IMR-90 (cell line): ENCODE results near the gene SOWAHC. TPM values are rescaled to one million over a fixed set of nuclear protein-coding genes. Genes with fewer than 3 reads are reported as not detected.

Experiments used
- ATAC-seq: fragments of 200-7000 bp; cut with Tn5 transposase; 2 replicates; pipeline ENCODE4 v1.9.1; 2020; ENCODE audit warnings: low read depth, mild to moderate bottlenecking, moderate library complexity
- BruUV-seq: library from RNA; stranded (reverse); fragments of 400-500 nt; replicated peaks from 2 replicates; lab custom pipeline; 2021; lab: Mats Ljungman, UMichigan
- CTCF ChIA-PET: fragments of 300-600 bp; formaldehyde crosslinking; extraction: SDS; loops from one replicate; lab custom pipeline; 2021; ENCODE audit warnings: antibody characterized with exemption; lab: Yijun Ruan, JAX
- POLR2A ChIA-PET: fragments of 300-600 bp; sonication (Branson Sonifier 250); formaldehyde crosslinking; loops from one replicate; lab custom pipeline; 2022; ENCODE audit warnings: antibody characterized with exemption; ENCODE audit not compliant: unreplicated experiment; lab: Charles Lee
- DNase-seq: peaks from one replicate; pipeline ENCODE4 v3.0.0; 2013
- H2AFZ ChIP-seq: replicated peaks from 2 replicates; pipeline ENCODE3; 2013; ENCODE audit warnings: low read length, mild to moderate bottlenecking; ENCODE audit not compliant: poor library complexity
- H2AK5ac ChIP-seq: 2 replicates; pipeline ENCODE4 v1.6.1; 2013; ENCODE audit warnings: low read depth, low read length, inconsistent platforms
- H2AK9ac ChIP-seq: replicated peaks from 2 replicates; pipeline ENCODE3; 2013; ENCODE audit warnings: mild to moderate bottlenecking, low read depth, low read length, moderate library complexity; ENCODE audit not compliant: poor library complexity
- H2BK120ac ChIP-seq: 2 replicates; pipeline ENCODE4 v1.6.1; 2013; ENCODE audit warnings: low read depth, low read length, inconsistent platforms
- H2BK15ac ChIP-seq: 3 replicates; pipeline ENCODE4 v1.6.1; 2013; ENCODE audit warnings: low read depth, low read length, inconsistent platforms
- H2BK20ac ChIP-seq: 2 replicates; pipeline ENCODE4 v1.6.1; 2013; ENCODE audit warnings: low read depth, mild to moderate bottlenecking, inconsistent platforms, low read length, moderate library complexity
- H2BK5ac ChIP-seq: 2 replicates; pipeline ENCODE4 v1.6.1; 2013; ENCODE audit warnings: mild to moderate bottlenecking, low read depth, low read length, inconsistent platforms; ENCODE audit not compliant: poor library complexity, severe bottlenecking
- H3K14ac ChIP-seq: replicated peaks from 2 replicates; pipeline ENCODE4 v1.6.1; 2013; ENCODE audit warnings: low read depth, low read length, inconsistent platforms
- H3K18ac ChIP-seq: 2 replicates; pipeline ENCODE4 v1.6.1; 2013; ENCODE audit warnings: low read depth, low read length, control low read depth
- H3K23ac ChIP-seq: 2 replicates; pipeline ENCODE4 v1.6.1; 2013; ENCODE audit warnings: low read depth, low read length, inconsistent platforms
- H3K27ac ChIP-seq: 2 replicates; pipeline ENCODE4 v1.5.1; 2013; ENCODE audit warnings: mild to moderate bottlenecking, control low read depth, low read length; ENCODE audit not compliant: insufficient read depth
- H3K27me3 ChIP-seq: 2 replicates; pipeline ENCODE4 v1.6.1; 2013; ENCODE audit warnings: low read length; ENCODE audit not compliant: control insufficient read depth, insufficient read depth
- H3K36me3 ChIP-seq: 2 replicates; pipeline ENCODE4 v1.6.1; 2013; ENCODE audit warnings: low read length, mixed read lengths; ENCODE audit not compliant: control insufficient read depth, insufficient read depth
- H3K4ac ChIP-seq: 2 replicates; pipeline ENCODE4 v1.6.1; 2013; ENCODE audit warnings: low read depth, low read length, inconsistent platforms
- H3K4me1 ChIP-seq: 2 replicates; pipeline ENCODE4 v1.6.1; 2013; ENCODE audit warnings: low read length, mixed read lengths; ENCODE audit not compliant: control insufficient read depth, insufficient read depth
- H3K4me2 ChIP-seq: 2 replicates; pipeline ENCODE4 v1.6.1; 2013; ENCODE audit warnings: low read depth, mild to moderate bottlenecking, control low read depth, low read length, moderate library complexity
- H3K4me3 ChIP-seq: 2 replicates; pipeline ENCODE4 v1.5.1; 2013; ENCODE audit warnings: low read depth, mild to moderate bottlenecking, control low read depth, low read length, moderate library complexity; ENCODE audit not compliant: insufficient read depth
- H3K56ac ChIP-seq: 2 replicates; pipeline ENCODE4 v1.6.1; 2013; ENCODE audit warnings: low read length, inconsistent platforms; ENCODE audit not compliant: insufficient read depth; ENCODE audit errors: extremely low read depth
- H3K79me1 ChIP-seq, 2 experiments: 2 replicates each; pipeline ENCODE4 v1.6.1; 2013; ENCODE audit warnings: low read length in 2 of 2, inconsistent platforms in 1 of 2, low read depth in 1 of 2
- H3K9ac ChIP-seq: 2 replicates; pipeline ENCODE4 v1.6.1; 2013; ENCODE audit warnings: low read depth, low read length, control low read depth
- H3K9me1 ChIP-seq: 2 replicates; pipeline ENCODE4 v1.6.1; 2013; ENCODE audit warnings: low read length, inconsistent platforms; ENCODE audit not compliant: insufficient read depth
- H3K9me3 ChIP-seq: 2 replicates; pipeline ENCODE4 v1.6.1; 2013; ENCODE audit warnings: low read length; ENCODE audit not compliant: control insufficient read depth, insufficient read depth
- H4K20me1 ChIP-seq: 2 replicates; pipeline ENCODE4 v1.6.1; 2013; ENCODE audit warnings: low read length, inconsistent platforms; ENCODE audit not compliant: insufficient read depth
- H4K5ac ChIP-seq: 2 replicates; pipeline ENCODE4 v1.6.1; 2013; ENCODE audit warnings: mild to moderate bottlenecking, low read depth, low read length, control low read depth
- H4K8ac ChIP-seq, 2 experiments: 2 replicates each; pipeline ENCODE4 v1.6.1; 2013; ENCODE audit warnings: low read depth in 2 of 2, low read length in 2 of 2, control low read depth in 1 of 2, inconsistent platforms in 1 of 2
- H4K91ac ChIP-seq: 2 replicates; pipeline ENCODE4 v1.6.1; 2013; ENCODE audit warnings: low read depth, low read length, inconsistent platforms; ENCODE audit not compliant: insufficient read depth
- BHLHE40 ChIP-seq: fragments of 150-350 bp; IDR thresholded peaks from 2 replicates; pipeline ENCODE4 v1.6.1; 2016; ENCODE audit warnings: mild to moderate bottlenecking, low read depth, low read length
- CHD1 ChIP-seq: IDR thresholded peaks from 2 replicates; pipeline ENCODE4 v1.6.1; 2012; ENCODE audit warnings: low read depth, low read length, improper control_type of control experiment
- FOS ChIP-seq: fragments of 150-350 bp; IDR thresholded peaks from 2 replicates; pipeline ENCODE4 v1.6.1; 2016; ENCODE audit warnings: low read depth, low read length
- MAZ ChIP-seq: IDR thresholded peaks from 2 replicates; pipeline ENCODE4 v1.6.1; 2012; ENCODE audit warnings: low read depth, mild to moderate bottlenecking, low read length, improper control_type of control experiment, moderate library complexity, borderline replicate concordance
- NFE2L2 ChIP-seq: fragments of 150-350 bp; IDR thresholded peaks from 2 replicates; pipeline ENCODE4 v1.6.1; 2016; ENCODE audit warnings: low read depth, mild to moderate bottlenecking, low read length
- RCOR1 ChIP-seq: IDR thresholded peaks from 2 replicates; pipeline ENCODE4 v1.6.1; 2012; ENCODE audit warnings: mild to moderate bottlenecking, low read length, improper control_type of control experiment; ENCODE audit not compliant: insufficient replicate concordance
- RFX5 ChIP-seq: IDR thresholded peaks from 2 replicates; pipeline ENCODE4 v1.8.0; 2012; ENCODE audit warnings: low read depth, mild to moderate bottlenecking, low read length, moderate library complexity
- SMC3 ChIP-seq: fragments of 150-350 bp; IDR thresholded peaks from 2 replicates; pipeline ENCODE4 v1.6.1; 2016; ENCODE audit warnings: low read depth, mild to moderate bottlenecking, antibody characterized with exemption, low read length, moderate library complexity
- WGBS, 2 experiments: methylation state at CpG; one replicate each; pipeline versions ENCODE4 v1.1.5 to v1.1.7; 2013; ENCODE audit warnings: missing lambda C conversion rate in 2 of 2; ENCODE audit not compliant: insufficient read length in 1 of 2; ENCODE audit errors: extremely low coverage in 2 of 2; 5-methylcytosine and 5-hydroxymethylcytosine counted together
- dilution Hi-C: fragments of 300-500 bp; cut with HindIII; formaldehyde crosslinking; loops from one replicate; pipeline ENCODE4 v1.14.3; 2018; ENCODE audit warnings: low sequenced_read_pairs; ENCODE audit not compliant: unreplicated experiment
- in situ Hi-C: fragments of 300-500 bp; cut with MboI; formaldehyde crosslinking; loops from 3 replicates; pipeline ENCODE4 v1.14.3; 2019; ENCODE audit warnings: low sequenced_read_pairs, inconsistent platforms, mixed read lengths
- intact Hi-C: fragments of 100-400 bp; cut with micrococcal nuclease; formaldehyde crosslinking; loops from 2 replicates; pipeline ENCODE4 v1.10.0; 2022
- polyA plus RNA-seq, 3 experiments: library from polyadenylated mRNA; depleted of rRNA; stranded (reverse); fragments of >200 nt; gene quantifications; 2 replicates each; pipeline ENCODE4 v1.2.3, GENCODE V29; 2012; ENCODE audit warnings: low replicate concordance in 1 of 3
- total RNA-seq: library from RNA; depleted of rRNA; stranded (reverse); fragments of >200 nt; gene quantifications from 2 replicates; pipeline ENCODE4 v1.2.3, GENCODE V29; 2012
- TF ChIP-seq, protein P1 (sequence below): conservative IDR thresholded peaks from 2 replicates; pipeline ENCODE4 v1.5.1; 2012; ENCODE audit warnings: mild to moderate bottlenecking, low read depth, low read length, improper control_type of control experiment

Gene SOWAHC
- total and polyA plus RNA-seq, 2 of the 4 experiments (the other 2 are of a cell fraction), result 3.2 to 4.8 TPM

DNA sequence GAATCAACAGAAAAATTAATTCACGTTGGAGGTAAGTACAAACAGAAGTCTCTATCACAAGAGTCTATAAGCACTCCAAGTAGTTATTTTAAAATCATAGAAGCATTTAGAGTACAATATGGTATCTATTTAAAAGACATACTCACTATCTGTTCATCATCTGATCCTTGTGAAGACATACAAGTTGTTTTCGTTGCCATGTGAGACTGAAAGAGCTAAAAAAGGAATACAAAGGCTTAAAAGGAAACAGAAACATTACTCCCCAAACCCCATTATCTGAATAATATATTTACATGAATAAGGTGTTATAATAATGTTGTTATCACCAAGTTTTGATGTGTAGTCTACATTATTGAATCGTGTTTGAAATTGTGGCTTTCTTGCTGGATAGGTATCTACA lies 21.3 kb upstream of the SOWAHC start:
- in situ Hi-C loops, result no loop called here
- Histone ChIP-seq H2AK5ac (no peak overlapping the region), H2BK120ac (no peak overlapping the region), H3K23ac (no peak overlapping the region), H4K8ac (no peak overlapping the region), H2AFZ (no peak overlapping the region), H3K9me1 (peaks cover 12% of the 10 kb centered on the region), H4K20me1 (peaks cover 26% of the 10 kb centered on the region), H4K91ac (no peak overlapping the region), H3K4ac (no peak overlapping the region), H3K36me3 (peaks cover 5% of the 10 kb centered on the region), H2BK5ac (no peak overlapping the region), H3K56ac (no peak overlapping the region), H4K5ac (no peak overlapping the region), H2BK20ac (no peak overlapping the region), H3K27me3 (no peaks in the 10 kb centered on the region), H3K9ac (no peak overlapping the region), H2AK9ac (no peak overlapping the region), H3K27ac (no peak overlapping the region), H3K9me3 (no peaks in the 10 kb centered on the region), H2BK15ac (no peak overlapping the region), H3K4me2 (no peak overlapping the region), H3K18ac (no peak overlapping the region), H3K79me1 (peaks cover 39 to 81% of the 10 kb centered on the region in 2 experiments), H3K14ac (no peak overlapping the region), H3K4me1 (peaks cover 3% of the 10 kb centered on the region), H3K4me3 (no peak overlapping the region)
- TF ChIP-seq MAZ (no peak), SMC3 (no peak), RCOR1 (no peak), BHLHE40 (no peak), NFE2L2 (no peak), FOS (no peak), RFX5 (no peak), CHD1 (no peak)
- TF ChIP-seq, protein P1, sequence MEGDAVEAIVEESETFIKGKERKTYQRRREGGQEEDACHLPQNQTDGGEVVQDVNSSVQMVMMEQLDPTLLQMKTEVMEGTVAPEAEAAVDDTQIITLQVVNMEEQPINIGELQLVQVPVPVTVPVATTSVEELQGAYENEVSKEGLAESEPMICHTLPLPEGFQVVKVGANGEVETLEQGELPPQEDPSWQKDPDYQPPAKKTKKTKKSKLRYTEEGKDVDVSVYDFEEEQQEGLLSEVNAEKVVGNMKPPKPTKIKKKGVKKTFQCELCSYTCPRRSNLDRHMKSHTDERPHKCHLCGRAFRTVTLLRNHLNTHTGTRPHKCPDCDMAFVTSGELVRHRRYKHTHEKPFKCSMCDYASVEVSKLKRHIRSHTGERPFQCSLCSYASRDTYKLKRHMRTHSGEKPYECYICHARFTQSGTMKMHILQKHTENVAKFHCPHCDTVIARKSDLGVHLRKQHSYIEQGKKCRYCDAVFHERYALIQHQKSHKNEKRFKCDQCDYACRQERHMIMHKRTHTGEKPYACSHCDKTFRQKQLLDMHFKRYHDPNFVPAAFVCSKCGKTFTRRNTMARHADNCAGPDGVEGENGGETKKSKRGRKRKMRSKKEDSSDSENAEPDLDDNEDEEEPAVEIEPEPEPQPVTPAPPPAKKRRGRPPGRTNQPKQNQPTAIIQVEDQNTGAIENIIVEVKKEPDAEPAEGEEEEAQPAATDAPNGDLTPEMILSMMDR, result no peak
- dilution Hi-C loops, result no loop called here
- BruUV-seq, result no TSS peak
- ChIA-PET POLR2A (no interaction called here), CTCF (no interaction called here)
- WGBS, 2 experiments, result no CpG with 5 or more reads among the region's 3 CpGs
- intact Hi-C loops, result no loop called here
- ATAC-seq, result no peak
- no peak for DNase-seq
